GM12878 (cell line): ENCODE results near the gene BORCS5. TPM values are rescaled to one million over a fixed set of nuclear protein-coding genes. Genes with fewer than 3 reads are reported as not detected.

ENCODE experiments used
- ATAC-seq: fragments of 200-7000 bp; cut with Tn5 transposase; 3 replicates; pipeline ENCODE4 v1.9.1; 2020; ENCODE audit warnings: mild to moderate bottlenecking, moderate library complexity
- BruUV-seq: library from RNA; stranded (reverse); fragments of 400-500 nt; replicated peaks from 2 replicates; lab custom pipeline; 2021; lab: Mats Ljungman, UMichigan
- CTCF ChIA-PET: fragments of 300-600 bp; sonication (Branson Sonifier 250); formaldehyde crosslinking; extraction: SDS; loops from one replicate; lab custom pipeline; 2021; ENCODE audit warnings: inconsistent platforms; lab: Yijun Ruan, JAX
- POLR2A ChIA-PET: fragments of 350-600 bp; formaldehyde crosslinking; extraction: SDS; loops from one replicate; lab custom pipeline; 2021; ENCODE audit warnings: inconsistent platforms; lab: Charles Lee
- RAD21 ChIA-PET: fragments of 300-600 bp; sonication (Branson Sonifier 250); formaldehyde crosslinking; loops from one replicate; lab custom pipeline; 2023; ENCODE audit warnings: antibody characterized with exemption; ENCODE audit not compliant: unreplicated experiment; lab: Charles Lee
- SMC1A ChIA-PET: fragments of 300-600 bp; sonication (Branson Sonifier 250); formaldehyde crosslinking; loops from one replicate; lab custom pipeline; 2023; ENCODE audit not compliant: unreplicated experiment, uncharacterized antibody; lab: Charles Lee
- DNase-seq: peaks from one replicate; pipeline ENCODE4 v3.0.0-alpha.2; 2011; ENCODE audit warnings: low read depth, low spot score
- FAIRE-seq: peaks from 3 replicates; lab custom pipeline; 2011; peaks lifted over from hg19 to GRCh38; lab: Jason Lieb, UNC
- H2AFZ ChIP-seq: 2 replicates; pipeline ENCODE4 v1.6.0; 2011; ENCODE audit warnings: low read depth, low read length, control low read depth; ENCODE audit not compliant: control insufficient read depth
- H3K27ac ChIP-seq: 2 replicates; pipeline ENCODE4 v1.5.1; 2011; ENCODE audit warnings: control low read depth; ENCODE audit not compliant: control insufficient read depth, insufficient read depth
- H3K27me3 ChIP-seq, 2 experiments: replicated peaks in 1 of 2; 2 replicates each; pipeline versions ENCODE4 v1.6.0 to v1.6.1; 2011; ENCODE audit warnings: low read length in 1 of 2; ENCODE audit not compliant: control insufficient read depth in 2 of 2, insufficient read depth in 2 of 2
- H3K36me3 ChIP-seq, 2 experiments: 2 replicates each; pipeline ENCODE4 v1.5.1; 2011; ENCODE audit warnings: low read length in 1 of 2; ENCODE audit not compliant: control insufficient read depth in 2 of 2, insufficient read depth in 2 of 2
- H3K4me1 ChIP-seq: 2 replicates; pipeline ENCODE4 v1.6.1; 2011; ENCODE audit warnings: mild to moderate bottlenecking, low read length, moderate library complexity, mixed read lengths; ENCODE audit not compliant: control insufficient read depth, insufficient read depth
- H3K4me2 ChIP-seq: 2 replicates; pipeline ENCODE4 v1.6.0; 2011; ENCODE audit warnings: control low read depth; ENCODE audit not compliant: control insufficient read depth, insufficient read depth
- H3K4me3 ChIP-seq: fragments of 200-600 bp; sonication (generic); 2 replicates; pipeline ENCODE4 v1.5.1; 2016
- H3K79me2 ChIP-seq: 2 replicates; pipeline ENCODE4 v1.6.0; 2011; ENCODE audit warnings: low read length; ENCODE audit not compliant: control insufficient read depth, insufficient read depth
- H3K9ac ChIP-seq: 2 replicates; pipeline ENCODE4 v1.8.0; 2011; ENCODE audit warnings: low read length, control low read depth, mixed read lengths; ENCODE audit not compliant: control insufficient read depth, insufficient read depth
- H3K9me3 ChIP-seq: replicated peaks from 3 replicates; pipeline ENCODE4 v1.5.1; 2011; ENCODE audit warnings: mild to moderate bottlenecking, low read length; ENCODE audit not compliant: control insufficient read depth, insufficient read depth
- H4K20me1 ChIP-seq: 2 replicates; pipeline ENCODE4 v1.6.0; 2011; ENCODE audit not compliant: control insufficient read depth, insufficient read depth
- BCLAF1 ChIP-seq: fragments of 450-650 bp; IDR thresholded peaks from 2 replicates; pipeline ENCODE4 v1.6.1; 2017; ENCODE audit warnings: antibody characterized with exemption, mild to moderate bottlenecking, moderate library complexity
- CHD4 ChIP-seq: fragments of 200-600 bp; sonication (generic); IDR thresholded peaks from 2 replicates; pipeline ENCODE4 v1.6.1; 2016; ENCODE audit warnings: mild to moderate bottlenecking
- HDAC2 ChIP-seq: fragments of 200-600 bp; sonication (generic); IDR thresholded peaks from 2 replicates; pipeline ENCODE4 v1.6.1; 2017
- MEF2B ChIP-seq: fragments of 450-650 bp; IDR thresholded peaks from 2 replicates; pipeline ENCODE4 v1.6.1; 2018; ENCODE audit warnings: mild to moderate bottlenecking, moderate library complexity; ENCODE audit not compliant: partially characterized antibody, poor library complexity, severe bottlenecking
- MXI1 ChIP-seq: fragments of 150-350 bp; IDR thresholded peaks from 2 replicates; pipeline ENCODE4 v1.6.1; 2011; ENCODE audit warnings: low read depth, mild to moderate bottlenecking, inconsistent platforms, low read length, improper control_type of control experiment
- NR2C1 ChIP-seq: fragments of 450-650 bp; IDR thresholded peaks from 2 replicates; pipeline ENCODE4 v1.6.1; 2017; ENCODE audit warnings: antibody characterized with exemption, mild to moderate bottlenecking, moderate library complexity
- PAX5 ChIP-seq: IDR thresholded peaks from 2 replicates; pipeline ENCODE4 v1.6.1; 2011; ENCODE audit warnings: low read depth, low read length, borderline replicate concordance
- PML ChIP-seq: IDR thresholded peaks from 2 replicates; pipeline ENCODE4 v1.6.1; 2012; ENCODE audit warnings: low read length, inconsistent platforms
- RB1 ChIP-seq: fragments of 450-650 bp; formaldehyde crosslinking; IDR thresholded peaks from 2 replicates; pipeline ENCODE4 v1.6.1; 2017; ENCODE audit warnings: mild to moderate bottlenecking, borderline replicate concordance
- RELA ChIP-seq: fragments of 450-650 bp; IDR thresholded peaks from 2 replicates; pipeline ENCODE4 v1.8.0; 2014; ENCODE audit warnings: borderline replicate concordance; ENCODE audit not compliant: partially characterized antibody
- SMC3 ChIP-seq: IDR thresholded peaks from 2 replicates; pipeline ENCODE4 v1.6.1; 2011; ENCODE audit warnings: low read length, improper control_type of control experiment, borderline replicate concordance
- USF1 ChIP-seq: IDR thresholded peaks from 2 replicates; pipeline ENCODE4 v1.6.1; 2011; ENCODE audit warnings: borderline replicate concordance, low read depth, mild to moderate bottlenecking, moderate library complexity, mixed read lengths, low read length; ENCODE audit not compliant: insufficient read depth; ENCODE audit errors: extremely low read length
- USF2 ChIP-seq: IDR thresholded peaks from 2 replicates; pipeline ENCODE4 v1.6.1; 2011; ENCODE audit warnings: low read depth, low read length, improper control_type of control experiment, borderline replicate concordance
- ZBTB4 ChIP-seq: fragments of 450-650 bp; formaldehyde crosslinking; IDR thresholded peaks from 2 replicates; pipeline ENCODE4 v1.4.0; 2022; ENCODE audit warnings: mild to moderate bottlenecking, moderate library complexity
- WGBS: methylation state at CpG from one replicate; pipeline ENCODE4 v1.1.6; 2016; ENCODE audit warnings: low lambda C conversion rate; ENCODE audit not compliant: insufficient replicate concordance, insufficient coverage; ENCODE audit errors: missing lambda C conversion rate; 5-methylcytosine and 5-hydroxymethylcytosine counted together
- in situ Hi-C: fragments of 300-500 bp; cut with MboI; formaldehyde crosslinking; loops from 9 replicates; pipeline ENCODE4 v1.14.3; 2018; ENCODE audit warnings: mixed read lengths
- intact Hi-C: fragments of 100-400 bp; cut with micrococcal nuclease; formaldehyde crosslinking; loops from one replicate; pipeline ENCODE4 v1.14.2; 2022; ENCODE audit not compliant: unreplicated experiment
- polyA plus RNA-seq, 11 experiments: library from polyadenylated mRNA; depleted of rRNA in 4 of 11; unstranded in 6 of 11; stranded (reverse) in 5 of 11; fragments of >200 nt; fragmentation: Nextera tagmentation in 4 of 11; fragmentation: Illumina TruSeq in 1 of 11; extraction: Ambion mirVana in 4 of 11; extraction: Trizol in 1 of 11; gene quantifications; 1 replicate in 1 of 11; 2 replicates in 10 of 11; pipeline versions ENCODE4 v1.2.1 to v1.2.3, GENCODE V29; 2011 to 2016; ENCODE audit warnings: inconsistent platforms in 2 of 11, missing spikeins in 2 of 11, low read depth in 1 of 11
- total RNA-seq, 4 experiments: library from RNA; depleted of rRNA in 3 of 4; stranded (reverse); fragments of >200 nt in 3 of 4; fragmentation: Illumina TruSeq in 1 of 4; extraction: Trizol in 1 of 4; gene quantifications; 2 replicates each; pipeline versions ENCODE4 v1.2.1 to v1.2.3, GENCODE V29; 2013 to 2021

BORCS5 gene
- total and polyA plus RNA-seq, 10 of the 15 experiments (the other 5 are each of a cell fraction or from before 2014, with no cell fraction given): 1.4 to 39.7 (median 16.1) TPM

GRCh38 chr12:12453635-12454034 is 96.8 kb downstream of the BORCS5 start:
- POLR2A ChIA-PET: interaction anchor here (1.4 kb wide), 1 partner anchor 20 kb away, joined by 5 read pairs; no protein-coding TSS in a partner anchor

More at GRCh38 chr12:12453635-12454034, 96.8 kb downstream of the BORCS5 start:
- no peak for TF ChIP-seq PAX5
- TF ChIP-seq SMC3: no peak
- no peak for TF ChIP-seq MEF2B
- no peak for TF ChIP-seq BCLAF1
- no peak for TF ChIP-seq PML
- TF ChIP-seq RB1: no peak
- TF ChIP-seq MXI1: no peak
- TF ChIP-seq RELA: no peak
- no peak for TF ChIP-seq HDAC2
- no peak for TF ChIP-seq USF2
- no peak for TF ChIP-seq USF1
- no peak for TF ChIP-seq CHD4
- no peak for TF ChIP-seq ZBTB4 (CRISPR knock-in tag)
- TF ChIP-seq NR2C1: no peak
- H4K20me1 ChIP-seq: no peaks in the 10 kb centered on the region
- CTCF ChIA-PET: no interaction called here
- peaks cover 5% of the 10 kb centered on the region; the same call in 1 of the 2 replicates for H3K4me1 ChIP-seq
- no peaks in the 10 kb centered on the region for H3K27me3 ChIP-seq
- no peaks in the 10 kb centered on the region for H3K9me3 ChIP-seq
- H2AFZ ChIP-seq: no peak overlapping the region
- ATAC-seq (no peak), FAIRE-seq (no peak), DNase-seq (no peak)
- no peaks in the 10 kb centered on the region for H3K79me2 ChIP-seq
- 96% methylated on average over 1 of the region's 1 CpG for WGBS
- no peaks in the 10 kb centered on the region for H3K36me3 ChIP-seq
- no peak overlapping the region for H3K27ac ChIP-seq
- RAD21 ChIA-PET: no interaction called here
- no peak overlapping the region for H3K9ac ChIP-seq
- BruUV-seq: no TSS peak
- SMC1A ChIA-PET: interaction anchor here (0.7 to 2.0 kb wide), 2 partner anchors 10 to 94 kb away, joined by 3 to 12 read pairs; no protein-coding TSS in a partner anchor
- in situ Hi-C loops (no loop called here), intact Hi-C loops (no loop called here)
- no peak overlapping the region for H3K4me2 ChIP-seq
- no peak overlapping the region for H3K4me3 ChIP-seq
